Peyer's patch (tissue), 4 donors: ENCODE measurements around the gene FBXW7.

Source experiments
- CTCF ChIP-seq, 6 experiments: fragments of 450-650 bp in 4 of 6; fragments of 200-600 bp in 2 of 6; sonication (generic) in 1 of 6; IDR thresholded peaks; one replicate each; pipeline ENCODE4 v1.5.1; 2017 to 2019; ENCODE audit warnings: antibody characterized with exemption in 6 of 6, mild to moderate bottlenecking in 3 of 6, moderate library complexity in 1 of 6
- POLR2A ChIP-seq, 2 donors: fragments of 450-650 bp; IDR thresholded peaks; one replicate each; pipeline ENCODE4 v1.5.1; 2017; ENCODE audit warnings: antibody characterized with exemption in 2 of 2, mild to moderate bottlenecking in 2 of 2, moderate library complexity in 2 of 2

- TF ChIP-seq CTCF (IDR thresholded peaks at IDR 0.05) (peak in 5 of 6 experiments; percentile 38 to 57 (median 51)), POLR2A (IDR thresholded peaks at IDR 0.05) (no peak)
Observed at GRCh38 chr4:152454398-152455011, 81.4 kb downstream of the FBXW7 start.
